SK-N-SH (cell line): Measurements from ENCODE around the gene UBE2D1. TPM values are rescaled to one million over a fixed set of nuclear protein-coding genes. Genes with fewer than 3 reads are reported as not detected.

Source experiments
- CTCF ChIA-PET: fragments of 300-600, 350-600 bp; formaldehyde crosslinking; extraction: SDS; loops from one replicate; lab custom pipeline; 2021; lab: Yijun Ruan, JAX
- POLR2A ChIA-PET: fragments of 350-600 bp; sonication (Branson Sonifier 250); formaldehyde crosslinking; extraction: SDS; loops from one replicate; lab custom pipeline; 2020; ENCODE audit warnings: antibody characterized with exemption, inconsistent platforms; lab: Yijun Ruan, JAX
- DNase-seq: peaks from one replicate; pipeline ENCODE4 v3.0.0; 2012
- H2AFZ ChIP-seq: fragments of 200-600 bp; sonication (generic); 2 replicates; pipeline ENCODE4 v1.8.1; 2016; ENCODE audit warnings: antibody characterized with exemption, mild to moderate bottlenecking, low read depth
- H3F3A ChIP-seq: fragments of 200-600 bp; sonication (generic); replicated peaks from 2 replicates; pipeline ENCODE3; 2016; ENCODE audit warnings: antibody characterized with exemption, mild to moderate bottlenecking; ENCODE audit not compliant: insufficient read depth
- H3K27ac ChIP-seq, 2 experiments: fragments of 200-500 bp in 1 of 2; fragments of 200-600 bp in 1 of 2; sonication (Bioruptor generic) in 1 of 2; sonication (generic), shearing (Covaris generic) in 1 of 2; 2 replicates each; pipeline versions ENCODE4 v1.5.1 to v1.6.1; 2014 to 2016; ENCODE audit warnings: low read depth in 2 of 2, inconsistent platforms in 1 of 2, low read length in 1 of 2, mild to moderate bottlenecking in 1 of 2, mixed read lengths in 1 of 2
- H3K27me3 ChIP-seq: fragments of 200-600 bp; sonication (generic), shearing (Covaris generic); 2 replicates; pipeline ENCODE4 v1.6.1; 2016; ENCODE audit warnings: mixed run types; ENCODE audit not compliant: insufficient read depth
- H3K36me3 ChIP-seq, 2 experiments: fragments of 200-500 bp in 1 of 2; fragments of 200-600 bp in 1 of 2; sonication (Bioruptor generic) in 1 of 2; sonication (generic) in 1 of 2; replicated peaks in 1 of 2; 2 replicates each; pipeline versions ENCODE3 to v1.5.1; 2014 to 2016; ENCODE audit warnings: low read length in 1 of 2, mild to moderate bottlenecking in 1 of 2; ENCODE audit not compliant: insufficient read depth in 2 of 2, control insufficient read depth in 1 of 2
- H3K4me1 ChIP-seq, 2 experiments: fragments of 200-500 bp in 1 of 2; fragments of 200-600 bp in 1 of 2; sonication (Bioruptor generic) in 1 of 2; sonication (generic), shearing (Covaris generic) in 1 of 2; 2 replicates each; pipeline versions ENCODE4 v1.5.1 to v1.6.1; 2014 to 2016; ENCODE audit warnings: low read depth in 1 of 2, low read length in 1 of 2, mixed run types in 1 of 2; ENCODE audit not compliant: insufficient read depth in 2 of 2, control insufficient read depth in 1 of 2
- H3K4me2 ChIP-seq: fragments of 200-600 bp; sonication (generic), shearing (Covaris generic); 2 replicates; pipeline ENCODE4 v1.6.1; 2017; ENCODE audit warnings: mixed run types
- H3K4me3 ChIP-seq, 2 experiments: fragments of 200-500 bp in 1 of 2; fragments of 200-600 bp in 1 of 2; sonication (Bioruptor generic) in 1 of 2; sonication (generic), shearing (Covaris generic) in 1 of 2; 2 replicates each; pipeline versions ENCODE4 v1.5.1 to v1.8.1; 2014 to 2016; ENCODE audit warnings: low read depth in 2 of 2, inconsistent platforms in 1 of 2, low read length in 1 of 2, mild to moderate bottlenecking in 1 of 2, mixed read lengths in 1 of 2, moderate library complexity in 1 of 2
- H3K79me2 ChIP-seq: fragments of 200-600 bp; sonication (generic); 2 replicates; pipeline ENCODE4 v1.8.1; 2017; ENCODE audit warnings: mild to moderate bottlenecking; ENCODE audit not compliant: insufficient read depth
- H3K9ac ChIP-seq: fragments of 200-600 bp; sonication (generic); 2 replicates; pipeline ENCODE4 v1.6.1; 2017; ENCODE audit warnings: mixed run types
- H3K9me2 ChIP-seq: fragments of 200-600 bp; sonication (generic); 2 replicates; pipeline ENCODE4 v1.6.1; 2017; ENCODE audit warnings: mixed run types
- H3K9me3 ChIP-seq: fragments of 200-600 bp; sonication (generic); 2 replicates; pipeline ENCODE4 v1.6.1; 2017; ENCODE audit warnings: mixed run types, mild to moderate bottlenecking, moderate library complexity
- H4K20me1 ChIP-seq: fragments of 200-600 bp; sonication (generic); 2 replicates; pipeline ENCODE4 v1.6.1; 2017; ENCODE audit warnings: mild to moderate bottlenecking, mixed run types; ENCODE audit not compliant: insufficient read depth
- CHD2 ChIP-seq: fragments of 150-350 bp; IDR thresholded peaks from 2 replicates; pipeline ENCODE4 v1.6.1; 2018; ENCODE audit warnings: low read length; ENCODE audit not compliant: partially characterized antibody
- EP300 ChIP-seq, 2 experiments: IDR thresholded peaks; 2 replicates each; pipeline versions ENCODE4 v1.4.0 to v1.6.1; 2012; ENCODE audit warnings: borderline replicate concordance in 1 of 2, low read depth in 1 of 2, low read length in 1 of 2
- FOSL2 ChIP-seq: IDR thresholded peaks from 2 replicates; pipeline ENCODE4 v1.4.0; 2012; ENCODE audit warnings: low read depth, mild to moderate bottlenecking, moderate library complexity, borderline replicate concordance
- FOXJ3 ChIP-seq: sonication (generic); formaldehyde crosslinking; IDR thresholded peaks from 2 replicates; pipeline ENCODE4 v1.5.1; 2020; ENCODE audit warnings: mild to moderate bottlenecking, missing genetic modification reagents
- GABPA ChIP-seq: IDR thresholded peaks from 2 replicates; pipeline ENCODE4 v1.4.0; 2012; ENCODE audit warnings: low read depth, mild to moderate bottlenecking
- GATA2 ChIP-seq: sonication (generic); formaldehyde crosslinking; IDR thresholded peaks from 2 replicates; pipeline ENCODE4 v1.5.0; 2020; ENCODE audit warnings: mild to moderate bottlenecking, missing genetic modification reagents
- JUND ChIP-seq: IDR thresholded peaks from 2 replicates; pipeline ENCODE4 v1.4.0; 2012
- MAX ChIP-seq: IDR thresholded peaks from 2 replicates; pipeline ENCODE4 v1.4.0; 2012; ENCODE audit warnings: low read depth
- NRF1 ChIP-seq: IDR thresholded peaks from 2 replicates; pipeline ENCODE4 v1.6.1; 2012; ENCODE audit warnings: low read depth, mild to moderate bottlenecking, low read length
- POLR2AphosphoS5 ChIP-seq: IDR thresholded peaks from 2 replicates; pipeline ENCODE4 v1.6.1; 2012; ENCODE audit warnings: low read depth, low read length
- RAD21 ChIP-seq: IDR thresholded peaks from 2 replicates; pipeline ENCODE4 v1.6.1; 2012; ENCODE audit warnings: mild to moderate bottlenecking, low read length
- REST ChIP-seq: IDR thresholded peaks from 2 replicates; pipeline ENCODE4 v1.6.1; 2012; ENCODE audit warnings: mild to moderate bottlenecking, low read depth, low read length, moderate library complexity
- RFX5 ChIP-seq: IDR thresholded peaks from 2 replicates; pipeline ENCODE4 v1.6.1; 2012; ENCODE audit warnings: mild to moderate bottlenecking, improper control_type of control experiment, low read length
- TCF12 ChIP-seq: IDR thresholded peaks from 2 replicates; pipeline ENCODE4 v1.4.0; 2012
- TEAD4 ChIP-seq: IDR thresholded peaks from 2 replicates; pipeline ENCODE4 v1.4.0; 2012; ENCODE audit warnings: mild to moderate bottlenecking, borderline replicate concordance; ENCODE audit not compliant: insufficient read depth
- YY1 ChIP-seq: IDR thresholded peaks from 2 replicates; pipeline ENCODE4 v1.4.0; 2012; ENCODE audit warnings: low read depth, mild to moderate bottlenecking
- WGBS: methylation state at CpG from one replicate; pipeline ENCODE4 v1.1.6; 2017; ENCODE audit warnings: low lambda C conversion rate; 5-methylcytosine and 5-hydroxymethylcytosine counted together
- polyA plus RNA-seq, 3 experiments: library from polyadenylated mRNA; depleted of rRNA; stranded (reverse); fragments of >200 nt; gene quantifications; 2 replicates each; pipeline ENCODE4 v1.2.3, GENCODE V29; 2012

Gene UBE2D1
- polyA plus RNA-seq, 1 of the 3 experiments (the other 2 are of a cell fraction) = 8.7 TPM

GRCh38 chr10:58393317-58393716, 58.5 kb downstream of the UBE2D1 start:
- H3K27ac ChIP-seq = peak overlapping the region in 1 of 2 experiments; percentile 41; a peak in 1 of 4 replicates
- DNase-seq = no peak
- 89% methylated on average over 2 of the region's 2 CpGs for WGBS
- H3K4me3 ChIP-seq = no peak overlapping the region
- no peak overlapping the region for H3K4me2 ChIP-seq
- H3K27me3 ChIP-seq = no peaks in the 10 kb centered on the region
- no peaks in the 10 kb centered on the region for H3K9me3 ChIP-seq
- H3K36me3 ChIP-seq = peaks cover 71 to 86% of the 10 kb centered on the region in 2 experiments
- H3F3A ChIP-seq = no peaks in the 10 kb centered on the region
- POLR2A ChIA-PET = no interaction called here
- H3K4me1 ChIP-seq = no peaks in the 10 kb centered on the region; a peak in 1 of 4 replicates
- CTCF ChIA-PET = interaction anchor here (0.5 to 1.4 kb wide), 4 partner anchors 8 to 390 kb away, joined by 3 to 9 read pairs (median 4); no protein-coding TSS in a partner anchor
- H4K20me1 ChIP-seq = no peaks in the 10 kb centered on the region
- no peak overlapping the region for H3K9ac ChIP-seq
- no peaks in the 10 kb centered on the region for H3K9me2 ChIP-seq
- H3K79me2 ChIP-seq = peaks cover 24% of the 10 kb centered on the region; the same call in 1 of the 2 replicates
- no peak overlapping the region for H2AFZ ChIP-seq
- TF ChIP-seq GATA2 = no peak
- TF ChIP-seq EP300 (IDR thresholded peaks at IDR 0.05; ENCODE audit: borderline replicate concordance in 1 of 2, low read depth in 1 of 2, low read length in 1 of 2) = no peak
- no peak for TF ChIP-seq REST
- TF ChIP-seq NRF1 = no peak
- TF ChIP-seq RAD21 = peak; percentile 43; the same call in 1 of the 2 replicates

- Histone ChIP-seq H3K36me3 (peaks cover 63 to 82% of the 10 kb centered on the region in 2 experiments), H3F3A (peaks cover 7% of the 10 kb centered on the region), H3K9ac (no peak overlapping the region), H3K4me2 (no peak overlapping the region), H3K27me3 (no peaks in the 10 kb centered on the region), H3K4me1 (no peaks in the 10 kb centered on the region), H2AFZ (no peak overlapping the region), H4K20me1 (no peaks in the 10 kb centered on the region)
- POLR2A ChIA-PET = no interaction called here
- CTCF ChIA-PET = interaction anchor here (1.2 kb wide), 1 partner anchor 95 kb away, joined by 3 read pairs; no protein-coding TSS in a partner anchor
- no peak for DNase-seq
- TF ChIP-seq RFX5 (no peak), FOSL2 (no peak), CHD2 (no peak), RAD21 (no peak), FOXJ3 (CRISPR knock-in tag) (no peak), TEAD4 (no peak), JUND (no peak), POLR2AphosphoS5 (no peak), GABPA (no peak), TCF12 (no peak), EP300 (IDR thresholded peaks at IDR 0.05; ENCODE audit: borderline replicate concordance in 1 of 2, low read depth in 1 of 2, low read length in 1 of 2) (no peak), YY1 (no peak), MAX (no peak), REST (no peak)
- TF ChIP-seq, all 33 proteins: peak for 0
- no peak overlapping the region for H3K4me3 ChIP-seq
- no peak overlapping the region; a peak in 1 of 4 replicates for H3K27ac ChIP-seq
- no peaks in the 10 kb centered on the region for H3K9me2 ChIP-seq
- no peaks in the 10 kb centered on the region for H3K9me3 ChIP-seq
- peaks cover 17% of the 10 kb centered on the region; the same call in 1 of the 2 replicates for H3K79me2 ChIP-seq
Measured at GRCh38 chr10:58394471-58394870, 59.7 kb downstream of the UBE2D1 start.
